HG02610 (cell line): ENCODE results near the gene CAMKK2.
"Not testable (repeated sequence)": the region's sequence is repeated elsewhere in the genome, so short reads cannot be mapped to it uniquely, and the experiment has no call there.

Source experiments
- ATAC-seq: cut with Tn5 transposase; IDR thresholded peaks from one replicate; pipeline ENCODE4 v1.9.1; 2021; ENCODE audit warnings: mild to moderate bottlenecking, moderate library complexity; ENCODE audit not compliant: unreplicated experiment

CAMKK2 gene

GRCh38 chr12:121280531-121280930 is 16.0 kb downstream of the CAMKK2 start:
- not testable (repeated sequence) for ATAC-seq

- ATAC-seq = no peak
These were observed 17.0 kb downstream of the CAMKK2 start for GRCh38 chr12:121279507-121279915.

- ATAC-seq = no peak
These were observed 17.5 kb downstream of the CAMKK2 start for GRCh38 chr12:121279071-121279375.

GRCh38 chr12:121278169-121279070 is 18.1 kb downstream of the CAMKK2 start:
- no peak for ATAC-seq

- ATAC-seq = no peak
These were observed 19.1 kb downstream of the CAMKK2 start for GRCh38 chr12:121277374-121277759.

GRCh38 chr12:121274036-121274763 is 22.3 kb downstream of the CAMKK2 start:
- ATAC-seq = no peak

GRCh38 chr12:121273364-121273896 is 23.1 kb downstream of the CAMKK2 start:
- ATAC-seq = no peak

GRCh38 chr12:121267822-121268221 is 28.7 kb downstream of the CAMKK2 start:
- ATAC-seq = no peak

GRCh38 chr12:121264951-121265515 is 31.5 kb downstream of the CAMKK2 start:
- no peak for ATAC-seq

- ATAC-seq = no peak
These were observed 32.4 kb downstream of the CAMKK2 start for GRCh38 chr12:121264135-121264534.

GRCh38 chr12:121263206-121263935 is 33.1 kb downstream of the CAMKK2 start:
- no peak for ATAC-seq

GRCh38 chr12:121261398-121261797 is 35.1 kb downstream of the CAMKK2 start:
- ATAC-seq = no peak

- ATAC-seq = no peak
These were observed 36.4 kb downstream of the CAMKK2 start for GRCh38 chr12:121260091-121260490.

GRCh38 chr12:121259074-121259473 is 37.4 kb downstream of the CAMKK2 start:
- no peak for ATAC-seq

GRCh38 chr12:121257704-121258449 is 38.6 kb downstream of the CAMKK2 start:
- ATAC-seq = not testable (repeated sequence)

GRCh38 chr12:121255433-121255832 is 41.1 kb downstream of the CAMKK2 start:
- ATAC-seq = no peak

GRCh38 chr12:121253638-121254335 is 42.7 kb downstream of the CAMKK2 start:
- ATAC-seq = no peak

GRCh38 chr12:121252712-121253345 is 43.7 kb downstream of the CAMKK2 start:
- no peak for ATAC-seq

- ATAC-seq = no peak
These were observed 44.7 kb downstream of the CAMKK2 start for GRCh38 chr12:121251838-121252237.
